ENCODE results near the gene PDE6G.

The PDE6G gene

GRCh38 chr17:81656118-81656743 is at the start of gene PDE6G:
TSS of gene PDE6G (minus strand) at chr17:81656542. CDS start at chr17:81653305, 3,237 bp downstream.
- DNase-seq (ENCODE audit: low spot score): no peak

- no peak for DNase-seq (ENCODE audit: low spot score)
Observed at GRCh38 chr17:81705518-81706231, 49.3 kb upstream of the PDE6G start.

GRCh38 chr17:81703747-81704654 is 47.7 kb upstream of the PDE6G start:
- no peak for DNase-seq (ENCODE audit: low spot score)

- DNase-seq (ENCODE audit: low spot score): peak; percentile 90
Observed at GRCh38 chr17:81702934-81703746, 46.8 kb upstream of the PDE6G start, which contains the start of gene MRPL12. TSS of gene MRPL12 (plus strand) at chr17:81703367. CDS start at chr17:81703502, 135 bp downstream.

GRCh38 chr17:81701288-81702071 is 45.1 kb upstream of the PDE6G start:
- DNase-seq (ENCODE audit: low spot score): no peak

- DNase-seq (ENCODE audit: low spot score): no peak
Observed at GRCh38 chr17:81700353-81701287, 44.3 kb upstream of the PDE6G start.

- no peak for DNase-seq (ENCODE audit: low spot score)
Observed at GRCh38 chr17:81697261-81698044, 41.1 kb upstream of the PDE6G start.

- DNase-seq (ENCODE audit: low spot score): no peak
Observed at GRCh38 chr17:81696218-81696941, 40.0 kb upstream of the PDE6G start.

- DNase-seq (ENCODE audit: low spot score): no peak
Observed at GRCh38 chr17:81695801-81696200, 39.5 kb upstream of the PDE6G start.

- DNase-seq (ENCODE audit: low spot score): no peak
Observed at GRCh38 chr17:81695211-81695610, 38.9 kb upstream of the PDE6G start.

- no peak for DNase-seq (ENCODE audit: low spot score)
Observed at GRCh38 chr17:81694810-81695209, 38.5 kb upstream of the PDE6G start.

- no peak for DNase-seq (ENCODE audit: low spot score)
Observed at GRCh38 chr17:81693509-81694210, 37.3 kb upstream of the PDE6G start.

GRCh38 chr17:81691608-81692007 is 35.3 kb upstream of the PDE6G start:
- DNase-seq (ENCODE audit: low spot score): no peak

GRCh38 chr17:81691196-81691595 is 34.9 kb upstream of the PDE6G start:
- DNase-seq (ENCODE audit: low spot score): no peak

- DNase-seq (ENCODE audit: low spot score): no peak
Observed at GRCh38 chr17:81690549-81690948, 34.2 kb upstream of the PDE6G start.

- DNase-seq (ENCODE audit: low spot score): no peak
Observed at GRCh38 chr17:81690066-81690465, 33.7 kb upstream of the PDE6G start.

GRCh38 chr17:81688616-81689015 is 32.3 kb upstream of the PDE6G start:
- DNase-seq (ENCODE audit: low spot score): no peak

Measured in LoVo (cell line).